ENCODE measurements around the gene ST6GALNAC3. TPM values are rescaled to one million over a fixed set of nuclear protein-coding genes. Genes with fewer than 3 reads are reported as not detected.

Gene ST6GALNAC3
- total RNA-seq, 1 experiment from 2014 or later: 2.2 TPM

- no peak for TF ChIP-seq EZH2phosphoT487 (IDR thresholded peaks at IDR 0.05; ENCODE audit: borderline replicate concordance)
- TF ChIP-seq YY1 (IDR thresholded peaks at IDR 0.05; ENCODE audit: extremely low read depth, insufficient replicate concordance, low read depth, low read length): no peak
- TF ChIP-seq EGR1 (IDR thresholded peaks at IDR 0.05; ENCODE audit: low read depth): no peak
- TF ChIP-seq ZFX (IDR thresholded peaks at IDR 0.05): no peak
- no peak for TF ChIP-seq ELF1 (IDR thresholded peaks at IDR 0.05; ENCODE audit: borderline replicate concordance, low read depth)
- no peak for TF ChIP-seq CEBPB (IDR thresholded peaks at IDR 0.05; ENCODE audit: low read depth)
- no peak for TF ChIP-seq TCF7L2 (IDR thresholded peaks at IDR 0.05; ENCODE audit: borderline replicate concordance, extremely low read depth, insufficient read depth, insufficient read length)
- TF ChIP-seq CBX3 (IDR thresholded peaks at IDR 0.05; ENCODE audit: low read depth): no peak
- no peak for TF ChIP-seq JUND (IDR thresholded peaks at IDR 0.05)
- CTCF ChIA-PET: no interaction called here
Observed at GRCh38 chr1:76279101-76279748, 204.7 kb downstream of the ST6GALNAC3 start.

DNA sequence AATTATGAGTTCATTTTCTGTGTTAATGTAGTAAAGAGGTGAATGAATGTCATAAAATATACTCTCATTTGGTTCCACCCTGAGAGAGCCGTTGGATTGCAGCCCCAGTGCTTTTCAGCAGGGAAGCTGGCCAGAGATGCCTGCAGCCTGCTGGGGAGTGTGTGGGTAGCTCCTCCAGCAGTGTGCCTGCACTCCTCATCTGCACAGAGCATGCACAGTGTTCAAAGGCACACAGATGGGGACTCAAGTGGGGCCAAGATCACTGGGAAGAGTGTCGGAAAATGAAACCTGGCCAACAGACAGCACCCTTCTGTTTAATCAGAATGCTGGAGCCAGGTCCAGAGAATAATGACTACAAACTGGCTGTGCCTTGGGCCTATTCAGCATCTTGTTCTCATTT is 206.8 kb downstream of the ST6GALNAC3 start:
- Histone ChIP-seq H3K9me3 (ENCODE audit: control insufficient read depth in 1 of 2, insufficient read depth in 1 of 2, low read depth in 1 of 2, low read length in 2 of 2) (no peaks in the 10 kb centered on the region), H3K9ac (ENCODE audit: low read length) (no peak overlapping the region), H3K9me2 (ENCODE audit: insufficient read depth) (no peaks in the 10 kb centered on the region), H3K79me2 (ENCODE audit: insufficient read depth, low read length) (no peaks in the 10 kb centered on the region), H3K27me3 (ENCODE audit: insufficient read depth, low read length) (no peaks in the 10 kb centered on the region), H3K4me2 (ENCODE audit: low read length) (no peak overlapping the region), H4K20me1 (ENCODE audit: insufficient read depth) (no peaks in the 10 kb centered on the region), H2AFZ (ENCODE audit: low read depth, low read length, poor library complexity, severe bottlenecking) (no peak overlapping the region), H3K27ac (ENCODE audit: low read depth, low read length) (no peak overlapping the region), H3K4me3 (replicated peaks in 1 of 2; ENCODE audit: low read depth in 1 of 2, low read length in 2 of 2) (no peak overlapping the region), H3K36me3 (ENCODE audit: control insufficient read depth in 1 of 2, insufficient read depth in 2 of 2, low read length in 2 of 2) (no peaks in the 10 kb centered on the region), H3K4me1 (ENCODE audit: control insufficient read depth in 1 of 2, insufficient read depth in 2 of 2, low read length in 2 of 2) (no peaks in the 10 kb centered on the region)
- ATAC-seq (no peak), DNase-seq (ENCODE audit: low read depth, low spot score) (no peak)
- ChIA-PET POLR2A (no interaction called here), CTCF (no interaction called here), RAD21 (ENCODE audit: low non-redundant PET in 1 of 2, low total read pairs in 2 of 2, uncharacterized antibody in 2 of 2, unreplicated experiment in 2 of 2) (no interaction called here)
- intact Hi-C loops (cut with micrococcal nuclease): no loop called here
- TF ChIP-seq MAX (IDR thresholded peaks at IDR 0.05) (no peak), ELF1 (IDR thresholded peaks at IDR 0.05; ENCODE audit: borderline replicate concordance, low read depth) (no peak), EGR1 (IDR thresholded peaks at IDR 0.05; ENCODE audit: low read depth) (no peak), CTCF (IDR thresholded peaks at IDR 0.05 in 2 of 3, conservative IDR thresholded peaks at IDR 0.05 in 1 of 3; ENCODE audit: borderline replicate concordance in 1 of 3, insufficient read depth in 1 of 3, low read depth in 2 of 3, low read length in 2 of 3) (no peak), TCF7L2 (IDR thresholded peaks at IDR 0.05; ENCODE audit: borderline replicate concordance, extremely low read depth, insufficient read depth, insufficient read length) (no peak), POLR2A (IDR thresholded peaks at IDR 0.05; ENCODE audit: borderline replicate concordance, extremely low read depth, insufficient read depth, insufficient read length) (no peak), RAD21 (IDR thresholded peaks at IDR 0.05; ENCODE audit: low read depth) (no peak), ZNF274 (IDR thresholded peaks at IDR 0.05; ENCODE audit: low read depth, low read length) (no peak), CBX3 (IDR thresholded peaks at IDR 0.05; ENCODE audit: low read depth) (no peak), FOSL1 (IDR thresholded peaks at IDR 0.05; ENCODE audit: low read depth) (no peak), ZFX (IDR thresholded peaks at IDR 0.05) (no peak), JUND (IDR thresholded peaks at IDR 0.05) (no peak), SP1 (IDR thresholded peaks at IDR 0.05; ENCODE audit: low read depth) (no peak)
- TF ChIP-seq, protein P1, sequence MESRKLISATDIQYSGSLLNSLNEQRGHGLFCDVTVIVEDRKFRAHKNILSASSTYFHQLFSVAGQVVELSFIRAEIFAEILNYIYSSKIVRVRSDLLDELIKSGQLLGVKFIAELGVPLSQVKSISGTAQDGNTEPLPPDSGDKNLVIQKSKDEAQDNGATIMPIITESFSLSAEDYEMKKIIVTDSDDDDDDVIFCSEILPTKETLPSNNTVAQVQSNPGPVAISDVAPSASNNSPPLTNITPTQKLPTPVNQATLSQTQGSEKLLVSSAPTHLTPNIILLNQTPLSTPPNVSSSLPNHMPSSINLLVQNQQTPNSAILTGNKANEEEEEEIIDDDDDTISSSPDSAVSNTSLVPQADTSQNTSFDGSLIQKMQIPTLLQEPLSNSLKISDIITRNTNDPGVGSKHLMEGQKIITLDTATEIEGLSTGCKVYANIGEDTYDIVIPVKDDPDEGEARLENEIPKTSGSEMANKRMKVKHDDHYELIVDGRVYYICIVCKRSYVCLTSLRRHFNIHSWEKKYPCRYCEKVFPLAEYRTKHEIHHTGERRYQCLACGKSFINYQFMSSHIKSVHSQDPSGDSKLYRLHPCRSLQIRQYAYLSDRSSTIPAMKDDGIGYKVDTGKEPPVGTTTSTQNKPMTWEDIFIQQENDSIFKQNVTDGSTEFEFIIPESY (IDR thresholded peaks at IDR 0.05; ENCODE audit: extremely low read depth, insufficient replicate concordance, low read length): no peak
- BruUV-seq (replicated peaks): no TSS peak

More at GRCh38 chr1:76279101-76279748, 204.7 kb downstream of the ST6GALNAC3 start:
- Histone ChIP-seq H3K9ac (ENCODE audit: low read length) (no peak overlapping the region), H3K36me3 (ENCODE audit: control insufficient read depth in 1 of 2, insufficient read depth in 2 of 2, low read length in 2 of 2) (no peaks in the 10 kb centered on the region), H3K27me3 (ENCODE audit: insufficient read depth, low read length) (no peaks in the 10 kb centered on the region), H3K4me1 (ENCODE audit: control insufficient read depth in 1 of 2, insufficient read depth in 2 of 2, low read length in 2 of 2) (no peaks in the 10 kb centered on the region), H2AFZ (ENCODE audit: low read depth, low read length, poor library complexity, severe bottlenecking) (no peak overlapping the region), H4K20me1 (ENCODE audit: insufficient read depth) (no peaks in the 10 kb centered on the region), H3K4me3 (replicated peaks in 1 of 2; ENCODE audit: low read depth in 1 of 2, low read length in 2 of 2) (no peak overlapping the region), H3K79me2 (ENCODE audit: insufficient read depth, low read length) (no peaks in the 10 kb centered on the region), H3K9me2 (ENCODE audit: insufficient read depth) (no peaks in the 10 kb centered on the region), H3K27ac (ENCODE audit: low read depth, low read length) (no peak overlapping the region), H3K4me2 (ENCODE audit: low read length) (no peak overlapping the region), H3K9me3 (ENCODE audit: control insufficient read depth in 1 of 2, insufficient read depth in 1 of 2, low read depth in 1 of 2, low read length in 2 of 2) (no peaks in the 10 kb centered on the region)
- ATAC-seq (no peak), DNase-seq (ENCODE audit: low read depth, low spot score) (no peak)
- ChIA-PET POLR2A (no interaction called here), RAD21 (ENCODE audit: low non-redundant PET in 1 of 2, low total read pairs in 2 of 2, uncharacterized antibody in 2 of 2, unreplicated experiment in 2 of 2) (no interaction called here)
- intact Hi-C loops (cut with micrococcal nuclease): no loop called here
- BruUV-seq (replicated peaks): no TSS peak

All from HCT116 (cell line).